HG02973 (cell line): ENCODE measurements around the gene IRF8.

Experiments used
- ATAC-seq: cut with Tn5 transposase; IDR thresholded peaks from one replicate; pipeline ENCODE4 v1.9.1; 2021; ENCODE audit warnings: moderate library complexity; ENCODE audit not compliant: unreplicated experiment

IRF8 gene

GRCh38 chr16:85954927-85955519, 56.1 kb downstream of the IRF8 start:
- no peak for ATAC-seq

DNA sequence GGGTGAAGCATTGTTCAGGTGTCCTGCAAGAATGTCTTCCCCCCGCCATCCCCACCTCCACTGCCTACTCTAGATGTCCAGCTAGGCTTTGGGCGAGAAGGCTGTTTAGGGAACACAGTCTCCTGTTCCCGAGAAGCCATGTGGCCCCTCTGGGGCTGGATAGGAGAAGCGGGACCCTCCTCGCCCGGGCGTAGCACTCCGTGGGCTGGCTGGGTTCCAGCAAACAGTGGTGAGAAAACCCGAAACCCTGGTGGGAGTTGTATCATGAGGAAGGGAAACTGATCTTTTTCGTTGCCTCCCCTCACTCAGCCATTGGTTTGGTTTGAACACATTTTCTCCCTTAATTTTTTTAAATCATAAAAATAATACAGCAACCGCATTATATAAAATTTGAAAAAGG, 56.6 kb downstream of the IRF8 start:
- ATAC-seq, result no peak

GRCh38 chr16:85956426-85956825, 57.5 kb downstream of the IRF8 start:
- no peak for ATAC-seq

DNA sequence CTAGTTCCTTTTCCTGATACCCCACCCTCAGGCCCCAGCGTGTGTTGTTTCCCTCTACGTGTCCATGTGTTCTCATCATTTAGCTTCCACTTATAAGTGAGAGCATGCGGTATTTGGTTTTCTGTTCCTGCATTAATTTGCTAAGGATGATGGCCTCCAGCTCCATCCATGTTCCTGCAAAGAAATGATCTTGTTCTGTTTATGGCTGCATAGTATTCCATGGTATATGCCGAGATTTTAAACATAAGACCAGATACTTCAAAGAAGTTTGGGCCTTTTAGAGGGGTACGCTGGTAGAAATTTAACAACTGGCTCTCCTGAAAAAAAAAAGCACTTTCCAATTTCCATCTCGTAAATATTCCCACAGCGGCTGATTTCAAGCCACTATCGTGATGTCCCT, 59.8 kb downstream of the IRF8 start:
- no peak for ATAC-seq

GRCh38 chr16:85959686-85960085, 60.7 kb downstream of the IRF8 start:
- no peak for ATAC-seq

DNA sequence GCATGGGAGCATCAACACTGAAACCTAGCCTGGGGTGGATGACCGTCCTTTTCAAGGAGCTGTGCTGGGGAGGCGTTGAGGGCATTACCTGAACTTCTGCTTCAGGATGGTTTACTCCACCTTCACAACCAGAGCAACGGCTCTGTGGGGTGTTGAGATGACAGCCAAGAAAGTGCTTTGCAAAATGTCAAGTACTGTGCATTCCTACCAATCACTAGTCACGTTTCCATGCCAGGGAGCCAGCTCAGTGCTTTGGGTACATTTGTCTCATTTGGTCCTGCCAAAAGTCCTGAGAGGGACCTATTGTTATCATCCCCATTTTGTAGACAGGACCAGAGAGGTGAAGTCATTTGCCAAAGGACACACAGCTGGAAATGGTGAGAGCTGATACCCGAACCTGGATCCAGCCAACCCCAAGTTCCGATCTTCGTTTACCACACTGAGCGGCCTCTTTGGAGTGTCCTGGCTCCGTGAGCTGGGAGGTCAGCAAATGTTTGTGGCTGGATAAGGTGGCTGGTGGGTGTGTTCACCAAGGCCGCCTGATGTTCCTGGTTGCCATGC, 61.6 kb downstream of the IRF8 start:
- no peak for ATAC-seq

DNA sequence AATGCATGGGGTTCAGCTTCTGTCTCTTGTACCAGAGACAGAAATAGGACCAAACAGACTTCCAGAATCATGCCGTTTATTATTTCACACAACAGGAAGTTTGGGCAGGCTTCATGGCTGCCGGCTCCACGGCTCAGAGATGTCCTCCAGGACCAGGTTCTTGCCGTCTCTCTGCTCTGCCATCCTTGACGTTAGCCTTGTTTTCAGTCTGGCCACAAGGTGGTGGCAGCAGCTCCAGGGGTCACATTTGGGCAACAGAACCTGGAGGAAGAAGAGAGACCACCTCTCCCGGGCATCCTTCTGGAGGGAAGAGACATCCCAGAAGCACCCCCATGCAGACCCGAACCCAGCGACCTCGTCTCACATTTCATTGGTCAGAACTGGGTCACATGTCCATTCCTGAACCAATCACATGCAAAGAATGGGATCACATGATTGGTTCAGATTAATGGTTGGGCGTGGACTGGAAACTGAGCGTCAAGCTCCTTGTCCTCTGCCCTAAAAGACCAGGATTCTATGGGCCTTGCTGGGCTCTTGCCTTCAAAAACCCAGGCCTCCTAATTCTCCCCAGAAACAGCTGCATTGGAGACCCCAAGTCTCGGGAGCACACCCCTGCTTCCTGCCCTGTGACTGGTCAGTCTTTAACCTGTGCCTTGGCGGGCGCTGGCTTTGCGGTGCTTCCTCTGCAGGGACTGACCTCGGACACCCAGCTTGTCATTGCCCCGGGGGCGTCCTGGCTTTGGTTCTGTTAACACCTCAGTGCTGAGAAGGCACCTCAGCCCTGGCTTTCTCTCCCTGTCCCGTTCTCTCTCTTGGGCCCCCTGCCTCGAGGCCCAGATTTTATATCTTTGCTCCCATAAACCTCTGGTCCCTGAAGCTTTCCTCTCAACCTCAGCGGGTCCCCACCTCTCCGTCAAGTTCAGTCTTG, 63.3 kb downstream of the IRF8 start:
- no peak for ATAC-seq

DNA sequence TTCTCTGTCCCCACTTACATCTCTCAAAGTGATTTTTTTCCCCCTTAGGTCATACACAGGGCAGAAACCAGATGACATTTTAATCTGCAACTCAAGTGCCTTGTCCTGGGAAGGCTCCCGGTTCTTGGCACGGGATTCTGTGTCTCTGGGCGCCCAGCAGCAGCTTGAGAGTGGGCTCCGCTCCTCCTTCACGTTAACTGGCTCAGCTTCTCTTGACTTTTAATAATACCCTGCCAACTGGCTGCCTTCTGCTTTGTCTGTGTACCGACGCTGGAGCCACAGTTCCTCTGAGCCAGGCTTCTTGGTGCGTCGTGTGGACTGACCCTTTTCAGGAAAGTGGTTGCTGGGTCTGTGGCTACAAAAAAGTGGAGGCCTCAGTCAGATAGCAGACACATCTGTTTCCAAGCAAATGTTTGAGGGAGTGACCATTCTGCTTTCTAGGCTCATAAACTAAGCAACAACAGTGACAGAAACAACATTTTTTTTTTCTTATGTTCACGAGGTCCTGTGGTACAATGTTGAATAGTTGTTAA, 64.9 kb downstream of the IRF8 start:
- ATAC-seq, result no peak

DNA sequence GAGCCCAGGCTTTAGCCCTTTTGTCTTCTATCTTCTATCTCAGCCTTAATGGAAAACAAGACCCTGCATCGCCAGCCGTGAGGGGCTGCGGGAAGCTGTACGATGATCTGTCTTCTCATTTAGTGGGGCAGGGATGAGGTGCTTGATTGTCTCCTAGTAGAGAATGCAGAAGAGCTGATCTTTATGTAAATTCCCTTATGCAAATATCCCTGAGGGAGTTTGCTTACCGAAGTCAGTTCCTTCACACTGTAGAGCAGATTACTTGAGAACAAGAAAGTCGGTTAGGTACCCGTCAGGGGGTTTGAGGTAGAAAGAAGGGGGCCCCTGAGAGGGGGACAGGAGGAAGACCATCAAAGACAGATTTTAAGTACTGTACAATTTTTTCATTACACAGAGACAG, 66.2 kb downstream of the IRF8 start:
- no peak for ATAC-seq

DNA sequence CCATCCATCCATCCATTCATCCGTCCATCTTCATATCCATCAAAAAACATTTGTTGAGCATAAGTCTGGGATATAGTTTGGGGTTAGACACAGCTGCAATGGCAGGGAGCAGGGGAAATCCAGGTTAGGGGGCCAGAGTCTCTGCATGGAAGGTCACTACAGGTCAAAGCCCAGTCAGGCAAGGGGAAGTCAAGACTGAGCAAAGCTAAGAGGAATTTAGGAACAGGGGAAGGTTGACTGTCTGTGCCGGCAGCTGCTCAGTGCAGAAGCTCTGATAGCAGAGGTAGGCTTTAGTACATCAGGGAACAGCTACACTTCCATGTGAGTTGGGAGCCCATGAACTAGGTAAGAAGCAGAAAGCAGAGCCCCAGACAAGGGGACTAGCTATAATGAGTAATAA, 68.1 kb downstream of the IRF8 start:
- ATAC-seq, result no peak

DNA sequence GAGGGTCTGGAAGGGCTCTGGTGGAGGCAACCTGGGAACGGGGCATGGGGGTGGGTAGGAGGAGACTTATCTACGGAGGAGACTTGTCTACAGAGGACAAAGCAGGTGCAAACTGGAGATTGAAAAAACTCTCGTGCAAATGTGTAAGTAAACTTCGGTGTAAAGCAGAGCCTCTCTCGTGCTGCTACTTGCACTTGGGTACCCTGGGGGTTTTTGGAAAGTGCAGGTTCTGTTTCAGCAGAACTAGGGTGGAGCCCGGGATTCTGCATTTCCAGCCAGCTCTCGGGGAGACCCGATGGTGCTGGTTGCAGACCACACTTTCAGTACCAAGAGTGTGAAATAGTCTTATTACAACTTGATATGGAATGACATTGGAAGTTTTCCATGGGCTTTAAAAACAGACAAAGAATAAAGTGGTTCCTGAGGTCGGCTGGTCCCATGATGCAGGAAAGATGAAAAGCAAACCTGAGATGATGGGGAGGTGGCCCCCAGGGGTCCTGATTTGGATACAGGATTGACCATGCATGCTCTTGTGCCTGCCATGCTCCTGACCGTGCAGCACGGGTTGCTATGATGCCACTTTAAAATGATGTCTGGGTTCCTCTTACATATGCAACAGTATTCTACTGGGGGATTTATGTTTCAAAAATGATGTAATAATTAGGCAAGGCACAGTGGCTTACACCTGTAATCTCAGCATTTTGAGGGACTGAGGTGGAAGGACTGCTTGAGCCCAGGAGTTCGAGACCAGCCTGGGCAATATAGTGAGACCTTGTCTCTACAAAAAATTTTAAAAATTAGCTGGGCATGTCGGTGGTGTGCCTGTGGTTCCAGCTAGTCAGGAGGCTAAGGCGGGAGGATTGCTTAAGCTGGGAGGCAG, 69.3 kb downstream of the IRF8 start:
- ATAC-seq, result no peak

DNA sequence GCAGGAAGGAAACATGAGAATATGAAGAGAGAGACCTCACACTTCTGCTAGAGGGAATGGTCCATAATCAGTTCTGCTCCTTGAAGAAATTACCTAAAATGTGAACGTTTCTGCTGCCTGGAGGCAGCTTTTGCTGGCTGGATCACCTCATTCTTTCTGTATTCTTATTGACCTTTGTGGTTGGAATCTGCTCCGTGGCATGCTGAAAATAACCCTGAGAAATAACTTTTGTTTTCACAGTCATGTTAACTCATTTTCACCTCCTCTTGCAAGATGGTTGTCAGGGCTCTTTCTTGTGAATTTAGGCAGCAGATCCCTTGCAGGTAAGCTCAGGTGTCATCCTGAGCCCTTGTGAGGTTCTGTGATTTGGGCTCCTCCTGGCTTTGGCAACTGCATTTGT, 70.2 kb downstream of the IRF8 start:
- ATAC-seq, result no peak

DNA sequence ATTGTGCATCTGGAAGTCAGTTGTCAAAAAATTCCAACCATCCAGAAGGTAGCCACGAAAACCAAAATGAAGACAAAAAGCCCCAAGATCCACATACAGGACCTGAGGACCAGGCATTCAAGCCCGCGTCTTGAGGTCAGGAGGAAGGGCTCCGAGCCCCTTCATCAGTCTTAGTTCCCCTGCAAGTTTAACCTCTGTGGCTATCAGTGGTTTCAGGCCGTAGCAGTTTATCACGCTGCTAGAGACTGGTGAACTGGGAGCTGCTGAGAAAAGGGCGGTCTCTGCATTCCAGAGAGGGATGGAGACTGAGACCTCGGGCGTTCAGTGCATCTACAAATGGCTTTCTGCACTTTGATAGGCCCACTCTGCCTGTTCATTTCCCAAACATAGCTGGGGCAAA, 70.6 kb downstream of the IRF8 start:
- no peak for ATAC-seq

DNA sequence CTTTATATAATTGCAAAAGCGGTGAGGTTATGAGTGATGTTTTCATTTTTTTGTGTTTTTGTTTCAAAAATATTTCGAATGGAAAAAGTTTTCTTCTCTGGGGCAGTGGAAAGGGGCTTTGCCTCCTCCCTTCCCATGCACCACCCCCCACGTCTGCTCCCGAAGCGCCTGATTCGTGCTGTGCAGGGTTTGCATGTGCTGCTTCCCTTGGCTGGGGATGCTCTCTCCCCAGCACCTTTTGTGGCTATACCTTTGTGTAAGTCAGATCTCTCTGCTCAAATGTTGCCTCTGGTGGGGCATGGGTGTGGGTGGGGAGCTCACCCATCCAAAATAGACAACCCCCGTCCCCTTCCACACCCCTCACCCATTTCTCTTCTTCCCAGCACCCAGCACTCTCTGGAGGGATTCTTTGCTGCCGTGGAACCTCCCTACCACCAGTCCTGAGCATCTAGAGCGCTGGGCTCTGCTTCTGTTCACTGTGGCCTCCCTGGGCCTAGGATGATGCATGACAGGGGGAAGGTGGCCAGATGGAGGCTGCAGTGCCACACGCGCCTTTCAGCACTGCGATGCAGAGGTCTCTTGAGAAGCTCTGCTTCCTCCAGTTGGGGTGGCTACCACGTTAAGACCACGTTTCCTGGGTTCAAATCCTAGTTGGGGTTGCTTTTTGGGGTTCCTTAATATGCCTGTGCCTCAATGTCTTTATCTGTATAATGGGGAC, 71.2 kb downstream of the IRF8 start:
- ATAC-seq, result no peak

GRCh38 chr16:85970738-85971137, 71.8 kb downstream of the IRF8 start:
- ATAC-seq, result no peak
